ENCODE data around the gene CENPT.
A peak's percentile ranks its signal among the peaks of the same experiment; 100 is the strongest.
"Not testable (repeated sequence)": the region's sequence is repeated elsewhere in the genome, so short reads cannot be mapped to it uniquely, and the experiment has no call there.

The CENPT gene

GRCh38 chr16:67843343-67843765, 4.1 kb downstream of the CENPT start:
- TF ChIP-seq CTCF (IDR thresholded peaks at IDR 0.05; ENCODE audit: insufficient read depth, low read depth, low read length, missing control alignments): no peak
- DNase-seq (ENCODE audit: low read depth): no peak
- H3K4me3 ChIP-seq (ENCODE audit: low read depth, low read length): peak overlapping the region; percentile 72

- TF ChIP-seq CTCF (IDR thresholded peaks at IDR 0.05; ENCODE audit: insufficient read depth, low read depth, low read length, missing control alignments): peak; percentile 35
- peak overlapping the region; percentile 72 for H3K4me3 ChIP-seq (ENCODE audit: low read depth, low read length)
- DNase-seq (ENCODE audit: low read depth): peak; percentile 76
These were observed 4.8 kb downstream of the CENPT start for GRCh38 chr16:67842509-67843342.

GRCh38 chr16:67841816-67842508, 5.5 kb downstream of the CENPT start, which contains the start of gene THAP11:
TSS of gene THAP11 (plus strand) at chr16:67842320. CDS start at chr16:67842555, 235 bp downstream.
- peak; percentile 91 for TF ChIP-seq CTCF (IDR thresholded peaks at IDR 0.05; ENCODE audit: insufficient read depth, low read depth, low read length, missing control alignments)
- H3K4me3 ChIP-seq (ENCODE audit: low read depth, low read length): peak within 1 kb of the TSS; percentile 72
- peak; percentile 96 for DNase-seq (ENCODE audit: low read depth)

GRCh38 chr16:67841198-67841815, 6.2 kb downstream of the CENPT start:
- peak; percentile 16 for DNase-seq (ENCODE audit: low read depth)
- no peak for TF ChIP-seq CTCF (IDR thresholded peaks at IDR 0.05; ENCODE audit: insufficient read depth, low read depth, low read length, missing control alignments)
- peak overlapping the region; percentile 31 for H3K4me3 ChIP-seq (ENCODE audit: low read depth, low read length)

- DNase-seq (ENCODE audit: low read depth): no peak
These were observed 9.7 kb downstream of the CENPT start for GRCh38 chr16:67837811-67838210.

GRCh38 chr16:67837190-67837589, 10.3 kb downstream of the CENPT start:
- DNase-seq (ENCODE audit: low read depth); H3K4me3 ChIP-seq (ENCODE audit: low read depth, low read length): not testable (repeated sequence)

More at GRCh38 chr16:67837811-67838210, 9.7 kb downstream of the CENPT start:
- H3K4me3 ChIP-seq (ENCODE audit: low read depth, low read length): no peak overlapping the region
- TF ChIP-seq CTCF (IDR thresholded peaks at IDR 0.05; ENCODE audit: insufficient read depth, low read depth, low read length, missing control alignments): no peak

GRCh38 chr16:67834242-67834614, 13.3 kb downstream of the CENPT start:
- no peak for DNase-seq (ENCODE audit: low read depth)
- H3K4me3 ChIP-seq (ENCODE audit: low read depth, low read length): peak overlapping the region; percentile 94
- TF ChIP-seq CTCF (IDR thresholded peaks at IDR 0.05; ENCODE audit: insufficient read depth, low read depth, low read length, missing control alignments): no peak
